Osteoblast (primary cell): ENCODE data around the gene RAPGEF3. TPM values are rescaled to one million over a fixed set of nuclear protein-coding genes. Genes with fewer than 3 reads are reported as not detected.

Source experiments
- DNase-seq: peaks from one replicate; pipeline ENCODE4 v3.0.0; 2011; ENCODE audit warnings: low spot score, mixed read lengths; ENCODE audit not compliant: insufficient read length; ENCODE audit errors: missing footprints
- H2AFZ ChIP-seq: 2 replicates; pipeline ENCODE4 v1.6.0; 2011; ENCODE audit warnings: mild to moderate bottlenecking, low read length
- H3K27ac ChIP-seq: 2 replicates; pipeline ENCODE4 v1.5.1; 2011; ENCODE audit warnings: mild to moderate bottlenecking, low read depth, low read length, moderate library complexity
- H3K27me3 ChIP-seq: 2 replicates; pipeline ENCODE4 v1.6.0; 2012; ENCODE audit warnings: mild to moderate bottlenecking, control low read depth, inconsistent platforms, low read length, moderate library complexity; ENCODE audit not compliant: insufficient read depth
- H3K36me3 ChIP-seq: 2 replicates; pipeline ENCODE4 v1.5.1; 2011; ENCODE audit warnings: mild to moderate bottlenecking, low read length, control low read depth, moderate library complexity; ENCODE audit not compliant: insufficient read depth
- H3K4me1 ChIP-seq: 2 replicates; pipeline ENCODE4 v1.5.1; 2011; ENCODE audit warnings: mild to moderate bottlenecking, low read length, control low read depth, moderate library complexity; ENCODE audit not compliant: insufficient read depth
- H3K4me2 ChIP-seq: 2 replicates; pipeline ENCODE4 v1.6.0; 2011; ENCODE audit warnings: mild to moderate bottlenecking, low read length; ENCODE audit not compliant: insufficient read depth
- H3K4me3 ChIP-seq: fragments of 200-600 bp; sonication (generic); 3 replicates; pipeline ENCODE4 v1.5.1; 2012; ENCODE audit warnings: mild to moderate bottlenecking, low read length, inconsistent platforms; ENCODE audit not compliant: insufficient read depth
- H3K79me2 ChIP-seq: 2 replicates; pipeline ENCODE4 v1.6.0; 2012; ENCODE audit warnings: mild to moderate bottlenecking, low read length, control low read depth, inconsistent platforms; ENCODE audit not compliant: insufficient read depth
- H3K9me3 ChIP-seq: 2 replicates; pipeline ENCODE4 v1.5.1; 2011; ENCODE audit warnings: low read depth, low read length, control low read depth
- H4K20me1 ChIP-seq: 2 replicates; pipeline ENCODE4 v1.6.0; 2012; ENCODE audit warnings: mild to moderate bottlenecking, low read length, control low read depth; ENCODE audit not compliant: insufficient read depth
- CTCF ChIP-seq: IDR thresholded peaks from 2 replicates; pipeline ENCODE4 v1.5.1; 2011; ENCODE audit warnings: mild to moderate bottlenecking, low read depth, low read length, moderate library complexity; ENCODE audit errors: extremely low read depth
- total RNA-seq: library from RNA; depleted of rRNA; stranded (reverse); fragments of >200 nt; gene quantifications from 2 replicates; pipeline ENCODE4 v1.2.3, GENCODE V29; 2012

Gene RAPGEF3
- total RNA-seq, 1 donor = 4.3 TPM

GRCh38 chr12:47709237-47709636 lies 49.4 kb downstream of the RAPGEF3 start:
- no peak for DNase-seq

GRCh38 chr12:47707905-47708543 lies 50.7 kb downstream of the RAPGEF3 start:
- Histone ChIP-seq H3K9me3 (no peaks in the 10 kb centered on the region), H3K79me2 (peaks cover 35% of the 10 kb centered on the region), H3K4me2 (no peak overlapping the region), H4K20me1 (no peaks in the 10 kb centered on the region), H3K4me3 (no peak overlapping the region), H3K27ac (no peak overlapping the region), H3K4me1 (peaks cover 14% of the 10 kb centered on the region), H3K27me3 (no peaks in the 10 kb centered on the region), H2AFZ (no peak overlapping the region), H3K36me3 (no peaks in the 10 kb centered on the region)
- no peak for TF ChIP-seq CTCF
- DNase-seq = peak; percentile 13

More at GRCh38 chr12:47709237-47709636, 49.4 kb downstream of the RAPGEF3 start:
- Histone ChIP-seq H3K4me2 (no peak overlapping the region), H3K79me2 (peaks cover 23% of the 10 kb centered on the region), H2AFZ (no peak overlapping the region), H4K20me1 (no peaks in the 10 kb centered on the region), H3K27ac (no peak overlapping the region), H3K4me3 (no peak overlapping the region), H3K36me3 (no peaks in the 10 kb centered on the region), H3K4me1 (peaks cover 14% of the 10 kb centered on the region), H3K9me3 (no peaks in the 10 kb centered on the region), H3K27me3 (no peaks in the 10 kb centered on the region)
- TF ChIP-seq CTCF = no peak

- Histone ChIP-seq H3K79me2 (peaks cover 40% of the 10 kb centered on the region), H4K20me1 (no peaks in the 10 kb centered on the region), H3K27me3 (no peaks in the 10 kb centered on the region), H3K4me3 (no peak overlapping the region), H3K27ac (no peak overlapping the region), H3K4me2 (peak overlapping the region; percentile 93), H2AFZ (no peak overlapping the region), H3K4me1 (peaks cover 14% of the 10 kb centered on the region), H3K36me3 (no peaks in the 10 kb centered on the region), H3K9me3 (no peaks in the 10 kb centered on the region)
- TF ChIP-seq CTCF = no peak
- DNase-seq = no peak
These were observed 51.3 kb downstream of the RAPGEF3 start for GRCh38 chr12:47707355-47707754.

- TF ChIP-seq CTCF = peak; percentile 44
- H3K36me3 ChIP-seq = peaks cover 5% of the 10 kb centered on the region
- H3K4me1 ChIP-seq = peaks cover 14% of the 10 kb centered on the region
- peak within 1 kb of the TSS; percentile 92 for H3K4me3 ChIP-seq
- peak within 1 kb of the TSS; percentile 93 for H3K4me2 ChIP-seq
- peak within 1 kb of the TSS; percentile 81 for H3K27ac ChIP-seq
- peak; percentile 98 for DNase-seq
- peak within 1 kb of the TSS; percentile 83 for H2AFZ ChIP-seq
- H4K20me1 ChIP-seq = no peaks in the 10 kb centered on the region
- H3K9me3 ChIP-seq = no peaks in the 10 kb centered on the region
- H3K79me2 ChIP-seq = peaks cover 43% of the 10 kb centered on the region
- H3K27me3 ChIP-seq = no peaks in the 10 kb centered on the region
These were observed 52.9 kb downstream of the RAPGEF3 start, which contains the start of gene RPAP3 for GRCh38 chr12:47705566-47706425. RPAP3 (minus strand) TSS chr12:47706030; CDS start chr12:47702840, 3,190 bp downstream.
